T-cell (primary cell): ENCODE data around the gene AKAP9. TPM values are rescaled to one million over a fixed set of nuclear protein-coding genes. Genes with fewer than 3 reads are reported as not detected.

Experiments
- ATAC-seq, 4 experiments: fragments of 200-7000 bp in 3 of 4; fragments of 150-1000 bp in 1 of 4; cut with Tn5 transposase; replicated peaks in 1 of 4; 1 replicate in 3 of 4; 2 replicates in 1 of 4; pipeline ENCODE4 v1.10.0; 2021; ENCODE audit warnings: moderate library complexity in 3 of 4, mild to moderate bottlenecking in 2 of 4, moderate number of reproducible peaks in 1 of 4
- CTCF ChIA-PET, 2 donors: fragments of 300-600 bp; sonication (Branson Sonifier 250); formaldehyde crosslinking; loops; one replicate each; lab custom pipeline; 2022; ENCODE audit warnings: antibody characterized with exemption in 2 of 2; lab: Charles Lee
- POLR2A ChIA-PET, 2 donors: fragments of 300-600 bp; sonication (Branson Sonifier 250); formaldehyde crosslinking; loops; one replicate each; lab custom pipeline; 2022; ENCODE audit warnings: antibody characterized with exemption in 2 of 2; lab: Charles Lee
- DNase-seq, 35 experiments: peaks; one replicate each; pipeline versions ENCODE4 v3.0.0 to v3.0.0-alpha.2; 2013 to 2023
- H3K27ac ChIP-seq: one replicate; pipeline ENCODE4 v1.5.1; 2013; ENCODE audit warnings: low read length
- H3K27me3 ChIP-seq, 2 experiments: replicated peaks in 1 of 2; 1 replicate in 1 of 2; 2 replicates in 1 of 2; pipeline versions ENCODE4 v1.6.1 to v1.7.0; 2013; ENCODE audit warnings: low read length in 1 of 2, mixed read lengths in 1 of 2; ENCODE audit not compliant: control insufficient read depth in 2 of 2, insufficient read depth in 2 of 2; ENCODE audit errors: extremely low read depth in 1 of 2
- H3K36me3 ChIP-seq, 2 donors: 1 replicate in 1 of 2; 2 replicates in 1 of 2; pipeline versions ENCODE4 v1.6.1 to v1.7.0; 2013; ENCODE audit warnings: low read length in 1 of 2; ENCODE audit not compliant: control insufficient read depth in 2 of 2, insufficient read depth in 1 of 2; ENCODE audit errors: extremely low read depth in 1 of 2
- H3K4me1 ChIP-seq, 2 experiments: 1 replicate in 1 of 2; 2 replicates in 1 of 2; pipeline versions ENCODE4 v1.6.1 to v1.7.0; 2013; ENCODE audit warnings: low read length in 2 of 2, mixed read lengths in 1 of 2; ENCODE audit not compliant: insufficient read depth in 2 of 2, control insufficient read depth in 1 of 2; ENCODE audit errors: extremely low read depth in 1 of 2
- H3K4me3 ChIP-seq, 2 donors: 1 replicate in 1 of 2; 2 replicates in 1 of 2; pipeline versions ENCODE4 v1.5.1 to v1.7.0; 2013; ENCODE audit warnings: mild to moderate bottlenecking in 2 of 2, low read length in 1 of 2, moderate library complexity in 1 of 2; ENCODE audit not compliant: control insufficient read depth in 1 of 2; ENCODE audit errors: extremely low read depth in 1 of 2
- H3K9me3 ChIP-seq: 2 replicates; pipeline ENCODE4 v1.7.0; 2013
- H3K27ac Mint-ChIP-seq, 2 donors: one replicate each; pipeline ENCODE4 v1.8.0; 2020 to 2021; ENCODE audit warnings: mild to moderate bottlenecking in 2 of 2, mixed read lengths in 2 of 2
- H3K27me3 Mint-ChIP-seq, 2 donors: one replicate each; pipeline ENCODE4 v1.8.0; 2021 to 2022; ENCODE audit warnings: mixed read lengths in 2 of 2
- H3K36me3 Mint-ChIP-seq: one replicate; pipeline ENCODE4 v1.8.0; 2021; ENCODE audit warnings: mixed read lengths
- H3K4me1 Mint-ChIP-seq, 3 donors: one replicate each; pipeline ENCODE4 v1.8.0; 2020 to 2022; ENCODE audit warnings: mixed read lengths in 3 of 3, mild to moderate bottlenecking in 1 of 3
- H3K4me3 Mint-ChIP-seq, 3 donors: one replicate each; pipeline ENCODE4 v1.8.0; 2020 to 2022; ENCODE audit warnings: mild to moderate bottlenecking in 3 of 3, mixed read lengths in 3 of 3, moderate library complexity in 3 of 3
- H3K9me3 Mint-ChIP-seq, 3 donors: one replicate each; pipeline ENCODE4 v1.8.0; 2020 to 2022; ENCODE audit warnings: mixed read lengths in 3 of 3
- WGBS: methylation state at CpG from one replicate; pipeline ENCODE4 v1.1.5; 2013; ENCODE audit warnings: missing lambda C conversion rate; ENCODE audit not compliant: insufficient coverage; 5-methylcytosine and 5-hydroxymethylcytosine counted together
- total RNA-seq, 35 experiments: library from RNA in 6 of 35; stranded (reverse) in 6 of 35; fragments of 120-200 nt in 1 of 35; gene quantifications; one replicate each; pipeline versions ENCODE4 v1.2.1 to v1.2.4 and lab custom pipeline; 2013 to 2026

AKAP9 gene
- total RNA-seq, 5 donors from 2014 or later (not counting 1 experiment from before 2014, with no cell fraction given): 59.6 to 83.3 (median 69.0) TPM

GRCh38 chr7:92044940-92045339 is 104.3 kb downstream of the AKAP9 start:
- no peak overlapping the region for H3K27ac Mint-ChIP-seq
- H3K27me3 ChIP-seq: no peaks in the 10 kb centered on the region
- DNase-seq (no peak), ATAC-seq (no peak)
- no peaks in the 10 kb centered on the region for H3K4me1 ChIP-seq
- peaks cover 57% of the 10 kb centered on the region for H3K36me3 Mint-ChIP-seq
- peaks cover 6 to 52% of the 10 kb centered on the region in 2 donors for H3K36me3 ChIP-seq
- ChIA-PET POLR2A (interaction anchor here in 1 of 2 donors (0.6 to 0.7 kb wide), 2 partner anchors 17 to 37 kb away, joined by 4 read pairs; no protein-coding TSS in a partner anchor), CTCF (interaction anchor here in 1 of 2 donors (0.6 kb wide), 1 partner anchor 35 kb away, joined by 3 read pairs; no protein-coding TSS in a partner anchor)
- no peaks in the 10 kb centered on the region for H3K4me1 Mint-ChIP-seq
- H3K27me3 Mint-ChIP-seq: no peaks in the 10 kb centered on the region
- no peak overlapping the region for H3K27ac ChIP-seq
- no peak overlapping the region for H3K4me3 ChIP-seq
- no peaks in the 10 kb centered on the region for H3K9me3 Mint-ChIP-seq
- 100% methylated on average over 1 of the region's 1 CpG for WGBS
- H3K4me3 Mint-ChIP-seq: no peak overlapping the region
- peaks cover 2% of the 10 kb centered on the region for H3K9me3 ChIP-seq

GRCh38 chr7:92051655-92052054 is 111.0 kb downstream of the AKAP9 start:
- Mint-ChIP-seq H3K27me3 (no peaks in the 10 kb centered on the region), H3K27ac (no peak overlapping the region), H3K9me3 (no peaks in the 10 kb centered on the region), H3K4me1 (peaks cover 0 to 5% (median 2%) of the 10 kb centered on the region in 3 donors), H3K36me3 (peaks cover 46% of the 10 kb centered on the region), H3K4me3 (no peak overlapping the region)
- Histone ChIP-seq H3K9me3 (no peaks in the 10 kb centered on the region), H3K27me3 (no peaks in the 10 kb centered on the region), H3K36me3 (peaks cover 0 to 25% of the 10 kb centered on the region in 2 donors), H3K4me3 (no peak overlapping the region), H3K4me1 (no peaks in the 10 kb centered on the region), H3K27ac (no peak overlapping the region)
- CTCF ChIA-PET: no interaction called here
- ATAC-seq (no peak), DNase-seq (no peak)
- POLR2A ChIA-PET: no interaction called here

- CTCF ChIA-PET: no interaction called here
- no CpG with 5 or more reads among the region's 2 CpGs for WGBS
These were observed 111.5 kb downstream of the AKAP9 start for GRCh38 chr7:92052159-92052558.

GRCh38 chr7:92052684-92053083 is 112.0 kb downstream of the AKAP9 start:
- peaks cover 0 to 8% of the 10 kb centered on the region in 2 experiments for H3K4me1 ChIP-seq
- H3K27me3 ChIP-seq: no peaks in the 10 kb centered on the region
- H3K27ac Mint-ChIP-seq: no peak overlapping the region
- no peak overlapping the region for H3K4me3 ChIP-seq
- ChIA-PET CTCF (no interaction called here), POLR2A (interaction anchor here in 1 of 2 donors (0.6 kb wide), 1 partner anchor 16 kb away, joined by 3 read pairs; no protein-coding TSS in a partner anchor)
- H3K4me3 Mint-ChIP-seq: no peak overlapping the region
- H3K9me3 ChIP-seq: no peaks in the 10 kb centered on the region
- WGBS: 40% methylated on average over 1 of the region's 3 CpGs
- peaks cover 38% of the 10 kb centered on the region for H3K36me3 Mint-ChIP-seq
- H3K27me3 Mint-ChIP-seq: no peaks in the 10 kb centered on the region
- ATAC-seq (no peak), DNase-seq (no peak)
- peaks cover 0 to 18% of the 10 kb centered on the region in 2 donors for H3K36me3 ChIP-seq
- no peak overlapping the region for H3K27ac ChIP-seq
- H3K9me3 Mint-ChIP-seq: no peaks in the 10 kb centered on the region
- peaks cover 6 to 10% (median 7%) of the 10 kb centered on the region in 3 donors for H3K4me1 Mint-ChIP-seq

More at GRCh38 chr7:92052159-92052558, 111.5 kb downstream of the AKAP9 start:
- DNase-seq (no peak), ATAC-seq (no peak)
- Histone ChIP-seq H3K27ac (no peak overlapping the region), H3K4me3 (no peak overlapping the region), H3K4me1 (peaks cover 0 to 3% of the 10 kb centered on the region in 2 experiments), H3K27me3 (no peaks in the 10 kb centered on the region), H3K36me3 (peaks cover 0 to 21% of the 10 kb centered on the region in 2 donors), H3K9me3 (no peaks in the 10 kb centered on the region)
- H3K36me3 Mint-ChIP-seq: peaks cover 43% of the 10 kb centered on the region
- no peaks in the 10 kb centered on the region for H3K9me3 Mint-ChIP-seq
- H3K27ac Mint-ChIP-seq: no peak overlapping the region
- H3K27me3 Mint-ChIP-seq: no peaks in the 10 kb centered on the region
- H3K4me3 Mint-ChIP-seq: no peak overlapping the region
- POLR2A ChIA-PET: interaction anchor here in 1 of 2 donors (0.6 kb wide), 1 partner anchor 16 kb away, joined by 3 read pairs; no protein-coding TSS in a partner anchor
- peaks cover under 1 to 5% (median 2%) of the 10 kb centered on the region in 3 donors for H3K4me1 Mint-ChIP-seq

- no peak overlapping the region for H3K4me3 Mint-ChIP-seq
These were observed 112.7 kb downstream of the AKAP9 start for GRCh38 chr7:92053312-92053711.

GRCh38 chr7:92056286-92056685 is 115.6 kb downstream of the AKAP9 start:
- no peak overlapping the region for H3K4me3 ChIP-seq
- peaks cover 0 to 12% of the 10 kb centered on the region in 2 donors for H3K36me3 ChIP-seq
- WGBS: no CpG with 5 or more reads among the region's 1 CpG
- ChIA-PET CTCF (no interaction called here), POLR2A (interaction anchor here in 1 of 2 donors (0.6 kb wide), 1 partner anchor 114 kb away, joined by 3 read pairs; no protein-coding TSS in a partner anchor)
- H3K27ac ChIP-seq: no peak overlapping the region
- peaks cover 0 to 14% of the 10 kb centered on the region in 2 experiments for H3K4me1 ChIP-seq
- Mint-ChIP-seq H3K4me1 (peaks cover 15 to 21% (median 18%) of the 10 kb centered on the region in 3 donors), H3K27me3 (no peaks in the 10 kb centered on the region), H3K9me3 (no peaks in the 10 kb centered on the region), H3K36me3 (peaks cover 17% of the 10 kb centered on the region), H3K4me3 (no peak overlapping the region), H3K27ac (no peak overlapping the region)
- H3K9me3 ChIP-seq: no peaks in the 10 kb centered on the region
- ATAC-seq: no peak
- no peak for DNase-seq
- H3K27me3 ChIP-seq: no peaks in the 10 kb centered on the region

More at GRCh38 chr7:92053312-92053711, 112.7 kb downstream of the AKAP9 start:
- Histone ChIP-seq H3K27me3 (no peaks in the 10 kb centered on the region), H3K4me1 (peaks cover 0 to 10% of the 10 kb centered on the region in 2 experiments), H3K27ac (no peak overlapping the region), H3K4me3 (no peak overlapping the region), H3K9me3 (no peaks in the 10 kb centered on the region), H3K36me3 (peaks cover 0 to 16% of the 10 kb centered on the region in 2 donors)
- Mint-ChIP-seq H3K27me3 (no peaks in the 10 kb centered on the region), H3K27ac (no peak overlapping the region), H3K36me3 (peaks cover 35% of the 10 kb centered on the region), H3K9me3 (no peaks in the 10 kb centered on the region), H3K4me1 (peaks cover 12 to 16% (median 13%) of the 10 kb centered on the region in 3 donors)
- DNase-seq (no peak), ATAC-seq (no peak)
- ChIA-PET POLR2A (no interaction called here), CTCF (no interaction called here)
- no CpG with 5 or more reads among the region's 2 CpGs for WGBS
